Placental epithelial cell (primary cell): ENCODE data around the gene RASGRP1. TPM values are rescaled to one million over a fixed set of nuclear protein-coding genes. Genes with fewer than 3 reads are reported as not detected.

ENCODE experiments used
- total RNA-seq: library from RNA; depleted of rRNA; stranded (reverse); fragments of >200 nt; gene quantifications from 2 replicates; pipeline ENCODE4 v1.2.3, GENCODE V29; 2012

Gene RASGRP1
- under 0.01 and 0.11 TPM in 2 replicates for total RNA-seq

DNA sequence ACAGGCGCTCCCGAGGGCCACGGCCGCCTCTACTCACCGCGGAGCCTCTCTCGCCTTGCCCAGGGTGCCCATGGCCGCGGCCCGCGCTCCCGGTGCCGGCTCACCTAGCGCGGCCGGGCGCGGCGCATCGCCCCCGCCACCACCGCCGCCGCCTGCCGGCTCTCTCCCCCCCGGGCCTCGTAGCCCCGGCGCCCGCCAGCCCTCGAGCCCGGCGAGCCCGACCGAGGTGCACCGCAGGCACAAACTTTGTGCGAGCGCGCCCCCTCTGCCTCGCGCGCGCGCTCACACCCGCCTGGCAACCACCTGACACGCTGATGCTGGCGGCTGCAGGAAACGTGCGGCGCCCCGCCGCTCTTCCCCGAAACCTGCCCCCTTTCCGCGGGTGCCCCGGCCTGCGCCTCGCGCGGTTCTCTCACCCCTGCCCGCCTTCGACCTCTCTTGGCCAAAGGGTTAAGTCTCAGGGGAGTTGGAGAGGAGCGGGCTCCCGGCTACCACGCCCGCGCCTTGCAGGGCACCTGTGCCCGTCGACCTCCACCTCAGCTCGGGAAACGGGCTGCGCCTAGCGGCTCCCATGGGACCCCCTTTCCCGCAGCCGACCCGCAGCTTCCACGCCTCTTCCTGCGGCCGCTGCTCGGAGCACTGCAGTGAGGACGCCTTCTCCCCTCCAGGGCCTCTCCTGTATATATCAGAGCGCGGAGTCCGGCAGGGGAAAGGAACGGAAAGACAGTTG, at the start of gene RASGRP1:
TSS of gene RASGRP1 (minus strand) at position 258 of the 730 bp plus-strand sequence. CDS start at position 72, 186 bp downstream.

DNA sequence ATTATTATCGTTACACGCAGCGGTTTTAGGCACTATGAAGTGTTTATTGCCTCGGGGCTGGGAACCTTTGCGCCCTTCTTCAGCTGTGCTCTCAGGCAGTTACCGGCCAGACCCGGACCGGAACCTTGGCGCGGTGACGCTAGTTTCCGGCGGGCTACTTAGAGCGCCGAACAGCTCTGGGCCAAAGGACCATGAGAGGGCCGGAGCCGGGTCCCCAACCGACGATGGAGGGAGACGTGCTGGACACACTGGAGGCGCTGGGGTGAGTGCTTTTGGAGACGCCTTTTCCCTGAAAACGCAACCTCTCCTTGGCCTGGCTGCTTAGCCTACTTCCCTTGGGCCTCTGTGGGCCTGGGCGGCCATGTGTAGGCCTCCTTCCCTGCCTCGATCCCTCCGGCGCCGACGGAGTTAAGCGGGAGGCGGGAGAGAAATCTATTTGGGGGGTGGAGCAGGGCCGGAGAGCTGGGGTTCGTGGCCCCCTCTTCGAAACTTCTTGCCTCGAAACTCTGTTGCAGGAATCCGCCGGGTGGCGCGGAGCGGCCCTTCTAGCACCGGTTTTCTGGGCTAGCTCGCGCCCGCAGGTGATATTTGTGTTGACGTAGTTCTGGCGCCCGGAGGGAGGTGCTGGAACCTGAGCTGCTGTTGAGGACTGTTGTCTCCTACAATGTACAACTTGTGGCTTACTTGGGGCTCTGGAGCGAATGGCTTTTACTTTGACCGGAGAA, 110.5 kb downstream of the RASGRP1 start, which contains the start of gene FAM98B:
TSS of gene FAM98B (plus strand) at position 157 of the 725 bp plus-strand sequence. CDS start at position 192, 35 bp downstream.

Other genes starting within 250 kb of the RASGRP1 start
- 11.8 and 13.9 TPM in 2 replicates for gene FAM98B, start 110.7 kb downstream of the RASGRP1 start, total RNA-seq